PFSK-1 (cell line): ENCODE measurements around the gene PWWP2B.

Experiments
- FOXP2 ChIP-seq: optimal IDR thresholded peaks from 2 replicates; pipeline ENCODE3; 2011; ENCODE audit warnings: borderline replicate concordance, control low read depth, inconsistent platforms; ENCODE audit not compliant: insufficient read depth; ENCODE audit errors: extremely low read length, extremely low read depth
- POLR2AphosphoS5 ChIP-seq: IDR thresholded peaks from 2 replicates; pipeline ENCODE4 v1.6.1; 2012; ENCODE audit warnings: low read depth, mild to moderate bottlenecking, control low read depth, low read length, moderate library complexity
- REST ChIP-seq, 2 experiments: IDR thresholded peaks; 2 replicates each; pipeline versions ENCODE4 v1.6.1 to v1.8.0; 2011 to 2012; ENCODE audit warnings: low read depth in 2 of 2, low read length in 2 of 2, control low read depth in 1 of 2, inconsistent platforms in 1 of 2, mild to moderate bottlenecking in 1 of 2, moderate library complexity in 1 of 2; ENCODE audit not compliant: insufficient read depth in 1 of 2
- SIN3A ChIP-seq: IDR thresholded peaks from 2 replicates; pipeline ENCODE4 v1.6.1; 2012; ENCODE audit warnings: mild to moderate bottlenecking, low read length, moderate library complexity, borderline replicate concordance; ENCODE audit not compliant: insufficient read depth
- TAF1 ChIP-seq: IDR thresholded peaks from 2 replicates; pipeline ENCODE4 v1.6.1; 2012; ENCODE audit warnings: low read length, control low read depth, borderline replicate concordance; ENCODE audit not compliant: insufficient read depth

The PWWP2B gene

GRCh38 chr10:132408823-132409666 lies 12.0 kb downstream of the PWWP2B start:
- TF ChIP-seq FOXP2 = no peak
- no peak for TF ChIP-seq POLR2AphosphoS5
- no peak for TF ChIP-seq SIN3A
- no peak for TF ChIP-seq REST (IDR thresholded peaks at IDR 0.05; ENCODE audit: insufficient read depth in 1 of 2, low read depth in 2 of 2, low read length in 2 of 2)
- no peak for TF ChIP-seq TAF1

- no peak for TF ChIP-seq REST (IDR thresholded peaks at IDR 0.05; ENCODE audit: insufficient read depth in 1 of 2, low read depth in 2 of 2, low read length in 2 of 2)
- no peak for TF ChIP-seq TAF1
- TF ChIP-seq FOXP2 = no peak
- no peak for TF ChIP-seq SIN3A
- TF ChIP-seq POLR2AphosphoS5 = no peak
These were observed 12.6 kb downstream of the PWWP2B start for GRCh38 chr10:132409667-132410028.

- TF ChIP-seq FOXP2 (no peak), REST (IDR thresholded peaks at IDR 0.05; ENCODE audit: insufficient read depth in 1 of 2, low read depth in 2 of 2, low read length in 2 of 2) (no peak), TAF1 (no peak), POLR2AphosphoS5 (no peak), SIN3A (no peak)
These were observed 13.2 kb downstream of the PWWP2B start for GRCh38 chr10:132410056-132410778.

DNA sequence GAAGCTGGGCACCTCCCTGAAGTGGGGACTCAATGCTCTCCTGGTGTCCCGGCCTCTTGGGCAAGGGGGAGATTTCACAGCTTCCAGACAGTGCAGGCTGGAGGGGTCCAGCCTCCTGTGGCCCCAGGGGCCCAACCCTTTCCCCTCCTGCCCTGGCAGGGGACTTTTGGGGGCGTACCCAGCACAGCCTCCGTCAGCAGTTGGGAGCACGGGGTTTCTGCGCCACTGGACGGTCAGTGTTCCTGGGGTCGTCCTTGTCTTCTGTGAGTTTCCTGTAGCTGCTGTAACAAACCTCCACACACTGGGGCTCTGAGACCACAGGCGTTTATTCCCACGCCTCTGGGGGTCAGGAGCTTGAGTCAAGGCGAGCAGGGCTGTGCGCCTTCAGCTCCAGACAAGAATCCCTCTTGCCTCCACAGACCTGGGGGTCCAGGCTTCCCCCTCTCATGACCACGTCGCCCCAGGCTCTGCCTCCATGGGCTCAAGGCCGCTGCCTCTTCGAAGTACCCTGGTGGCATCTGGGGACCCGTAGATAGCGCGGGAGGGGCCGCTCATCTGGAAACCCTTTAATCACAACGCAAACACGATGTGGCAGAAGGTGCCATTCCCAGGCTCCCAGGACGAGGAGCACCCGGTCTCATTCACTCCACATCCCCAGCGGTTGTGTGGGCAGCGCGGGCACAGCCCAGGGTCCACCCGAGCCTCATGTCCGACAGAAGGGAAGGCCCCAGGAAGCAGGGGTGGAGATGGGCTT lies 14.0 kb downstream of the PWWP2B start:
- TF ChIP-seq REST (IDR thresholded peaks at IDR 0.05; ENCODE audit: insufficient read depth in 1 of 2, low read depth in 2 of 2, low read length in 2 of 2) = no peak
- TF ChIP-seq SIN3A = no peak
- TF ChIP-seq TAF1 = no peak
- TF ChIP-seq FOXP2 = no peak
- no peak for TF ChIP-seq POLR2AphosphoS5
